Stomach (tissue), 9 donors: ENCODE data around the gene LRRC55. TPM values are rescaled to one million over a fixed set of nuclear protein-coding genes. Genes with fewer than 3 reads are reported as not detected.

ENCODE experiments used
- DNase-seq, 2 donors: peaks; one replicate each; pipeline versions ENCODE4 v3.0.0 to v3.0.0-alpha.2; 2013 to 2019
- H3K27ac ChIP-seq, 5 donors: fragments of 200-600 bp in 4 of 5; sonication (generic) in 4 of 5; one replicate each; pipeline ENCODE4 v1.5.1; 2013 to 2019; ENCODE audit warnings: mild to moderate bottlenecking in 1 of 5, moderate library complexity in 1 of 5
- H3K27me3 ChIP-seq, 3 donors: fragments of 200-600 bp; sonication (generic); one replicate each; pipeline ENCODE4 v1.5.1; 2017 to 2019; ENCODE audit warnings: mixed run types in 1 of 3
- H3K36me3 ChIP-seq, 4 donors: fragments of 200-600 bp; sonication (generic); 1 replicate in 3 of 4; 2 replicates in 1 of 4; pipeline ENCODE4 v1.5.1; 2016 to 2019
- H3K4me1 ChIP-seq, 4 donors: fragments of 200-600 bp; sonication (generic); one replicate each; pipeline ENCODE4 v1.5.1; 2016 to 2019
- H3K4me3 ChIP-seq, 4 donors: fragments of 200-600 bp; sonication (generic) in 3 of 4; one replicate each; pipeline ENCODE4 v1.5.1; 2016 to 2019; ENCODE audit warnings: mild to moderate bottlenecking in 1 of 4
- H3K9me3 ChIP-seq, 4 donors: fragments of 200-600 bp; sonication (generic); one replicate each; pipeline ENCODE4 v1.5.1; 2016 to 2019
- EP300 ChIP-seq: sonication (generic); formaldehyde crosslinking; IDR thresholded peaks from one replicate; pipeline ENCODE4 v1.6.1; 2017; ENCODE audit warnings: antibody characterized with exemption
- POLR2A ChIP-seq, 4 donors: fragments of 450-650 bp; IDR thresholded peaks; one replicate each; pipeline ENCODE4 v1.6.1; 2016; ENCODE audit warnings: antibody characterized with exemption in 4 of 4, control low read depth in 2 of 4, mild to moderate bottlenecking in 1 of 4, moderate library complexity in 1 of 4
- POLR2AphosphoS5 ChIP-seq, 3 donors: sonication (generic); formaldehyde crosslinking; IDR thresholded peaks; one replicate each; pipeline ENCODE4 v1.6.1; 2016; ENCODE audit warnings: antibody characterized with exemption in 3 of 3
- WGBS, 5 donors: extraction: QIAGEN DNeasy Blood & Tissue Kit in 3 of 5; methylation state at CpG; one replicate each; pipeline versions ENCODE4 v1.1.5 to v1.1.7; 2013 to 2018; 5-methylcytosine and 5-hydroxymethylcytosine counted together
- intact Hi-C: fragments of 100-400 bp; cut with DNase I; formaldehyde crosslinking; loops from one replicate; pipeline ENCODE4 v1.15.1; 2023; ENCODE audit warnings: low total_unique reads
- polyA plus RNA-seq, 3 donors: library from polyadenylated mRNA; stranded (reverse); fragments of 200-250 nt; gene quantifications; one replicate each; pipeline ENCODE4 v1.2.3, GENCODE V29; 2013
- total RNA-seq, 5 donors: library from RNA; depleted of rRNA; stranded (reverse); fragments of >200 nt; gene quantifications; one replicate each; pipeline versions ENCODE4 v1.1.0 to v1.2.3, GENCODE V29; 2014 to 2016
- TF ChIP-seq, protein P1 (sequence below), 7 experiments: fragments of 450-650 bp in 4 of 7; fragments of 200-600 bp in 3 of 7; sonication (generic) in 3 of 7; IDR thresholded peaks; one replicate each; pipeline ENCODE4 v1.5.1; 2016 to 2019; ENCODE audit warnings: antibody characterized with exemption in 7 of 7, control low read depth in 2 of 7, mild to moderate bottlenecking in 1 of 7
- donor health status: healthy with polysubstance abuse.
- donor health status: Bipolar disorder and iron deficiency.
- donor health status: healthy.

The LRRC55 gene
- total and polyA plus RNA-seq, 8 donors, result 0.08 to 0.73 TPM; not detected in 6

- DNase-seq, result no peak
- Histone ChIP-seq H3K4me3 (no peak overlapping the region), H3K27me3 (no peaks in the 10 kb centered on the region), H3K9me3 (no peaks in the 10 kb centered on the region), H3K4me1 (peaks cover 0 to 7% (median 0%) of the 10 kb centered on the region in 4 donors), H3K27ac (no peak overlapping the region), H3K36me3 (no peaks in the 10 kb centered on the region)
- intact Hi-C loops, result no loop called here
- 79 to 92% (median 86%) methylated on average over 3 of the region's 3 CpGs for WGBS, 5 donors
- TF ChIP-seq EP300, result no peak
- no peak for TF ChIP-seq POLR2AphosphoS5 (IDR thresholded peaks at IDR 0.05)
- TF ChIP-seq POLR2A (IDR thresholded peaks at IDR 0.05), result no peak
- TF ChIP-seq, protein P1, sequence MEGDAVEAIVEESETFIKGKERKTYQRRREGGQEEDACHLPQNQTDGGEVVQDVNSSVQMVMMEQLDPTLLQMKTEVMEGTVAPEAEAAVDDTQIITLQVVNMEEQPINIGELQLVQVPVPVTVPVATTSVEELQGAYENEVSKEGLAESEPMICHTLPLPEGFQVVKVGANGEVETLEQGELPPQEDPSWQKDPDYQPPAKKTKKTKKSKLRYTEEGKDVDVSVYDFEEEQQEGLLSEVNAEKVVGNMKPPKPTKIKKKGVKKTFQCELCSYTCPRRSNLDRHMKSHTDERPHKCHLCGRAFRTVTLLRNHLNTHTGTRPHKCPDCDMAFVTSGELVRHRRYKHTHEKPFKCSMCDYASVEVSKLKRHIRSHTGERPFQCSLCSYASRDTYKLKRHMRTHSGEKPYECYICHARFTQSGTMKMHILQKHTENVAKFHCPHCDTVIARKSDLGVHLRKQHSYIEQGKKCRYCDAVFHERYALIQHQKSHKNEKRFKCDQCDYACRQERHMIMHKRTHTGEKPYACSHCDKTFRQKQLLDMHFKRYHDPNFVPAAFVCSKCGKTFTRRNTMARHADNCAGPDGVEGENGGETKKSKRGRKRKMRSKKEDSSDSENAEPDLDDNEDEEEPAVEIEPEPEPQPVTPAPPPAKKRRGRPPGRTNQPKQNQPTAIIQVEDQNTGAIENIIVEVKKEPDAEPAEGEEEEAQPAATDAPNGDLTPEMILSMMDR (IDR thresholded peaks at IDR 0.05), result no peak
Observed at GRCh38 chr11:57146301-57146700, 35.5 kb upstream of the LRRC55 start.

- 63 to 74% (median 68%) methylated on average over 4 to 5 of the region's 5 CpGs for WGBS, 5 donors
- Histone ChIP-seq H3K36me3 (no peaks in the 10 kb centered on the region), H3K9me3 (no peaks in the 10 kb centered on the region), H3K27ac (no peak overlapping the region), H3K4me3 (no peak overlapping the region), H3K4me1 (peaks cover 0 to 7% (median 0%) of the 10 kb centered on the region in 4 donors), H3K27me3 (no peaks in the 10 kb centered on the region)
- intact Hi-C loops, result no loop called here
- TF ChIP-seq EP300 (no peak), POLR2A (IDR thresholded peaks at IDR 0.05) (no peak), POLR2AphosphoS5 (IDR thresholded peaks at IDR 0.05) (no peak)
- TF ChIP-seq, protein P1 (IDR thresholded peaks at IDR 0.05), result no peak
- no peak for DNase-seq
Observed at GRCh38 chr11:57148621-57149020, 33.1 kb upstream of the LRRC55 start.

- H3K9me3 ChIP-seq, result no peaks in the 10 kb centered on the region
- no peak overlapping the region for H3K4me3 ChIP-seq
- DNase-seq, result peak in 1 of 2 donors; percentile 49
- H3K27ac ChIP-seq, result no peak overlapping the region
- H3K27me3 ChIP-seq, result no peaks in the 10 kb centered on the region
- TF ChIP-seq EP300 (no peak), POLR2AphosphoS5 (IDR thresholded peaks at IDR 0.05) (no peak), POLR2A (IDR thresholded peaks at IDR 0.05) (no peak)
- TF ChIP-seq, protein P1 (IDR thresholded peaks at IDR 0.05), result no peak
- WGBS, 5 donors, result 27 to 36% (median 28%) methylated on average over 3 to 4 of the region's 4 CpGs
- H3K36me3 ChIP-seq, result no peaks in the 10 kb centered on the region
- intact Hi-C loops, result no loop called here
- peaks cover 0 to 13% (median 0%) of the 10 kb centered on the region in 4 donors for H3K4me1 ChIP-seq
Observed at GRCh38 chr11:57150454-57150917, 31.3 kb upstream of the LRRC55 start.

DNA sequence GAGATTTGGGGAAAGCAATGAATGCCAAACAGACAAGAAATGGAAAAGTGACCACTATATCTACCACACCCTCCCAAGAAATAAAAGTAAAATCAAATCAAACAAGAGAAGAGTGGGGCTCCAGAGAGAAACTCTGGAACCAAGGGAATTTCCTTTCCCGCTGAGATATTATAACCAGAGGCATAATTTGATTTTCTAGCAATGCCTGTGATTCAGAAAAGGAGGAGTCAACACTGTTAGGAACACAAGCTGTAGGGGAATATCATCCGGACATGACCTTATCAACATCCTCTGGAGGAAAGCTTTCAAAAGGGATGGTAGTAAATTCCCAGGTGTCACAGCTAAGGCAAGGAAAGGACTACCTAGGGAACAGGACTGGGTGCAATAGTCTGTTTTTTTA, 29.6 kb upstream of the LRRC55 start:
- Histone ChIP-seq H3K4me1 (peaks cover 0 to 20% (median 0%) of the 10 kb centered on the region in 4 donors), H3K36me3 (no peaks in the 10 kb centered on the region), H3K4me3 (no peak overlapping the region), H3K27ac (no peak overlapping the region), H3K9me3 (no peaks in the 10 kb centered on the region), H3K27me3 (peaks cover 0 to 10% (median 0%) of the 10 kb centered on the region in 3 donors)
- WGBS, 5 donors, result 66 to 70% (median 69%) methylated on average over 2 of the region's 2 CpGs
- intact Hi-C loops, result no loop called here
- no peak for DNase-seq
- no peak for TF ChIP-seq POLR2AphosphoS5 (IDR thresholded peaks at IDR 0.05)
- TF ChIP-seq EP300, result no peak
- no peak for TF ChIP-seq POLR2A (IDR thresholded peaks at IDR 0.05)
- TF ChIP-seq, protein P1 (IDR thresholded peaks at IDR 0.05), result no peak
